GM12878 (cell line): Measurements from ENCODE around the gene MAGIX. TPM values are rescaled to one million over a fixed set of nuclear protein-coding genes. Genes with fewer than 3 reads are reported as not detected.

Experiments used
- ATAC-seq: fragments of 200-7000 bp; cut with Tn5 transposase; 3 replicates; pipeline ENCODE4 v1.9.1; 2020; ENCODE audit warnings: mild to moderate bottlenecking, moderate library complexity
- BruUV-seq: library from RNA; stranded (reverse); fragments of 400-500 nt; replicated peaks from 2 replicates; lab custom pipeline; 2021; lab: Mats Ljungman, UMichigan
- CTCF ChIA-PET: fragments of 300-600 bp; sonication (Branson Sonifier 250); formaldehyde crosslinking; extraction: SDS; loops from one replicate; lab custom pipeline; 2021; ENCODE audit warnings: inconsistent platforms; lab: Yijun Ruan, JAX
- POLR2A ChIA-PET: fragments of 350-600 bp; formaldehyde crosslinking; extraction: SDS; loops from one replicate; lab custom pipeline; 2021; ENCODE audit warnings: inconsistent platforms; lab: Charles Lee
- RAD21 ChIA-PET: fragments of 300-600 bp; sonication (Branson Sonifier 250); formaldehyde crosslinking; loops from one replicate; lab custom pipeline; 2023; ENCODE audit warnings: antibody characterized with exemption; ENCODE audit not compliant: unreplicated experiment; lab: Charles Lee
- SMC1A ChIA-PET: fragments of 300-600 bp; sonication (Branson Sonifier 250); formaldehyde crosslinking; loops from one replicate; lab custom pipeline; 2023; ENCODE audit not compliant: unreplicated experiment, uncharacterized antibody; lab: Charles Lee
- DNase-seq: peaks from one replicate; pipeline ENCODE4 v3.0.0-alpha.2; 2011; ENCODE audit warnings: low read depth, low spot score
- FAIRE-seq: peaks from 3 replicates; lab custom pipeline; 2011; peaks lifted over from hg19 to GRCh38; lab: Jason Lieb, UNC
- H2AFZ ChIP-seq: 2 replicates; pipeline ENCODE4 v1.6.0; 2011; ENCODE audit warnings: low read depth, low read length, control low read depth; ENCODE audit not compliant: control insufficient read depth
- H3K27ac ChIP-seq: 2 replicates; pipeline ENCODE4 v1.5.1; 2011; ENCODE audit warnings: control low read depth; ENCODE audit not compliant: control insufficient read depth, insufficient read depth
- H3K27me3 ChIP-seq, 2 experiments: replicated peaks in 1 of 2; 2 replicates each; pipeline versions ENCODE4 v1.6.0 to v1.6.1; 2011; ENCODE audit warnings: low read length in 1 of 2; ENCODE audit not compliant: control insufficient read depth in 2 of 2, insufficient read depth in 2 of 2
- H3K36me3 ChIP-seq, 2 experiments: 2 replicates each; pipeline ENCODE4 v1.5.1; 2011; ENCODE audit warnings: low read length in 1 of 2; ENCODE audit not compliant: control insufficient read depth in 2 of 2, insufficient read depth in 2 of 2
- H3K4me1 ChIP-seq: 2 replicates; pipeline ENCODE4 v1.6.1; 2011; ENCODE audit warnings: mild to moderate bottlenecking, low read length, moderate library complexity, mixed read lengths; ENCODE audit not compliant: control insufficient read depth, insufficient read depth
- H3K4me2 ChIP-seq: 2 replicates; pipeline ENCODE4 v1.6.0; 2011; ENCODE audit warnings: control low read depth; ENCODE audit not compliant: control insufficient read depth, insufficient read depth
- H3K4me3 ChIP-seq: fragments of 200-600 bp; sonication (generic); 2 replicates; pipeline ENCODE4 v1.5.1; 2016
- H3K79me2 ChIP-seq: 2 replicates; pipeline ENCODE4 v1.6.0; 2011; ENCODE audit warnings: low read length; ENCODE audit not compliant: control insufficient read depth, insufficient read depth
- H3K9ac ChIP-seq: 2 replicates; pipeline ENCODE4 v1.8.0; 2011; ENCODE audit warnings: low read length, control low read depth, mixed read lengths; ENCODE audit not compliant: control insufficient read depth, insufficient read depth
- H3K9me3 ChIP-seq: replicated peaks from 3 replicates; pipeline ENCODE4 v1.5.1; 2011; ENCODE audit warnings: mild to moderate bottlenecking, low read length; ENCODE audit not compliant: control insufficient read depth, insufficient read depth
- H4K20me1 ChIP-seq: 2 replicates; pipeline ENCODE4 v1.6.0; 2011; ENCODE audit not compliant: control insufficient read depth, insufficient read depth
- BMI1 ChIP-seq: fragments of 450-650 bp; IDR thresholded peaks from 2 replicates; pipeline ENCODE4 v1.6.1; 2016; ENCODE audit warnings: mild to moderate bottlenecking, moderate library complexity, borderline replicate concordance
- MEF2A ChIP-seq: IDR thresholded peaks from 2 replicates; pipeline ENCODE4 v1.6.1; 2011; ENCODE audit warnings: low read depth, mild to moderate bottlenecking, low read length, moderate library complexity; ENCODE audit not compliant: insufficient read depth
- POLR2A ChIP-seq: IDR thresholded peaks from 2 replicates; pipeline ENCODE4 v1.6.1; 2011; ENCODE audit warnings: low read depth, mild to moderate bottlenecking, low read length
- POLR2AphosphoS2 ChIP-seq: IDR thresholded peaks from 2 replicates; pipeline ENCODE4 v1.6.1; 2011; ENCODE audit warnings: low read depth, mild to moderate bottlenecking, low read length, improper control_type of control experiment, moderate library complexity
- SREBF1 ChIP-seq: IDR thresholded peaks from 2 replicates; pipeline ENCODE4 v1.6.1; 2012; ENCODE audit warnings: mild to moderate bottlenecking, low read length
- SRF ChIP-seq, 2 experiments: IDR thresholded peaks; 2 replicates each; pipeline ENCODE4 v1.6.1; 2011; ENCODE audit warnings: low read depth in 2 of 2, low read length in 2 of 2, mild to moderate bottlenecking in 1 of 2, moderate library complexity in 1 of 2
- SUZ12 ChIP-seq: fragments of 200-600 bp; sonication (generic); IDR thresholded peaks from one replicate; pipeline ENCODE4 v1.6.1; 2018; ENCODE audit warnings: antibody characterized with exemption, mild to moderate bottlenecking; ENCODE audit not compliant: unreplicated experiment
- ZNF24 ChIP-seq: fragments of 450-650 bp; IDR thresholded peaks from 2 replicates; pipeline ENCODE4 v1.6.1; 2017; ENCODE audit warnings: antibody characterized with exemption, mild to moderate bottlenecking
- WGBS: methylation state at CpG from one replicate; pipeline ENCODE4 v1.1.6; 2016; ENCODE audit warnings: low lambda C conversion rate; ENCODE audit not compliant: insufficient replicate concordance, insufficient coverage; ENCODE audit errors: missing lambda C conversion rate; 5-methylcytosine and 5-hydroxymethylcytosine counted together
- in situ Hi-C: fragments of 300-500 bp; cut with MboI; formaldehyde crosslinking; loops from 9 replicates; pipeline ENCODE4 v1.14.3; 2018; ENCODE audit warnings: mixed read lengths
- intact Hi-C: fragments of 100-400 bp; cut with micrococcal nuclease; formaldehyde crosslinking; loops from one replicate; pipeline ENCODE4 v1.14.2; 2022; ENCODE audit not compliant: unreplicated experiment
- polyA plus RNA-seq, 11 experiments: library from polyadenylated mRNA; depleted of rRNA in 4 of 11; unstranded in 6 of 11; stranded (reverse) in 5 of 11; fragments of >200 nt; fragmentation: Nextera tagmentation in 4 of 11; fragmentation: Illumina TruSeq in 1 of 11; extraction: Ambion mirVana in 4 of 11; extraction: Trizol in 1 of 11; gene quantifications; 1 replicate in 1 of 11; 2 replicates in 10 of 11; pipeline versions ENCODE4 v1.2.1 to v1.2.3, GENCODE V29; 2011 to 2016; ENCODE audit warnings: inconsistent platforms in 2 of 11, missing spikeins in 2 of 11, low read depth in 1 of 11
- total RNA-seq, 4 experiments: library from RNA; depleted of rRNA in 3 of 4; stranded (reverse); fragments of >200 nt in 3 of 4; fragmentation: Illumina TruSeq in 1 of 4; extraction: Trizol in 1 of 4; gene quantifications; 2 replicates each; pipeline versions ENCODE4 v1.2.1 to v1.2.3, GENCODE V29; 2013 to 2021
- TF ChIP-seq, protein P1 (sequence below): fragments of 450-650 bp; IDR thresholded peaks from 2 replicates; pipeline ENCODE4 v1.6.1; 2016; ENCODE audit warnings: mild to moderate bottlenecking, moderate library complexity, borderline replicate concordance
- TF ChIP-seq, protein P2 (sequence below): fragments of 450-650 bp; IDR thresholded peaks from 2 replicates; pipeline ENCODE4 v1.6.1; 2018; ENCODE audit warnings: mild to moderate bottlenecking, low read depth, moderate library complexity; ENCODE audit not compliant: partially characterized antibody
- TF ChIP-seq, protein P3 (sequence below): IDR thresholded peaks from 2 replicates; pipeline ENCODE4 v1.6.1; 2012; ENCODE audit warnings: low read depth, low read length, improper control_type of control experiment

MAGIX gene
- total and polyA plus RNA-seq, 10 of the 15 experiments (the other 5 are each of a cell fraction or from before 2014, with no cell fraction given): 0.03 to 2.5 (median 0.82) TPM

DNA sequence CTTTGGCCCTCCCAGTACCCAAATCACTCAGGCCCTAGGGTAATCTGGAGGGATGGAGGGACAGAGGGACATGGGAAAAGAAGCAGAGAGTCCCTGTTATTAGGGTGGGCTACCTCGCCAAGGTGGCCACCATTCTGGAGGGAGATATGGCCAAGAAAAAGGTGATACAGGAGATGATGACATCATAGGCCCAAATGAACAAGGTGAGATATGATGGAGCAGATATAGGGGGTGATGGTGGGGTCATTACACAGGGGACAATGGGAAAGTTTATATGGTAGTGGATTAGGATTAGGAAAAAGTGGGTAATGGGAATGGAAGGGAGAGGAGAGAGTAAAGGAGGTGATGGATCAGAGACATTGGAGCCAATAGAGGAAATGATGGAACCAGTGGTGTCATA is 50.3 kb downstream of the MAGIX start:
- FAIRE-seq: no peak

More for the DNA sequence above, 50.3 kb downstream of the MAGIX start:
- ATAC-seq: no peak
- 0% methylated on average over 1 of the region's 1 CpG for WGBS
- TF ChIP-seq POLR2A (no peak), SREBF1 (no peak), POLR2AphosphoS2 (no peak), SUZ12 (no peak), BMI1 (no peak), SRF (IDR thresholded peaks at IDR 0.05; ENCODE audit: low read depth in 2 of 2, low read length in 2 of 2) (no peak), ZNF24 (no peak), MEF2A (no peak)
- TF ChIP-seq, protein P1, sequence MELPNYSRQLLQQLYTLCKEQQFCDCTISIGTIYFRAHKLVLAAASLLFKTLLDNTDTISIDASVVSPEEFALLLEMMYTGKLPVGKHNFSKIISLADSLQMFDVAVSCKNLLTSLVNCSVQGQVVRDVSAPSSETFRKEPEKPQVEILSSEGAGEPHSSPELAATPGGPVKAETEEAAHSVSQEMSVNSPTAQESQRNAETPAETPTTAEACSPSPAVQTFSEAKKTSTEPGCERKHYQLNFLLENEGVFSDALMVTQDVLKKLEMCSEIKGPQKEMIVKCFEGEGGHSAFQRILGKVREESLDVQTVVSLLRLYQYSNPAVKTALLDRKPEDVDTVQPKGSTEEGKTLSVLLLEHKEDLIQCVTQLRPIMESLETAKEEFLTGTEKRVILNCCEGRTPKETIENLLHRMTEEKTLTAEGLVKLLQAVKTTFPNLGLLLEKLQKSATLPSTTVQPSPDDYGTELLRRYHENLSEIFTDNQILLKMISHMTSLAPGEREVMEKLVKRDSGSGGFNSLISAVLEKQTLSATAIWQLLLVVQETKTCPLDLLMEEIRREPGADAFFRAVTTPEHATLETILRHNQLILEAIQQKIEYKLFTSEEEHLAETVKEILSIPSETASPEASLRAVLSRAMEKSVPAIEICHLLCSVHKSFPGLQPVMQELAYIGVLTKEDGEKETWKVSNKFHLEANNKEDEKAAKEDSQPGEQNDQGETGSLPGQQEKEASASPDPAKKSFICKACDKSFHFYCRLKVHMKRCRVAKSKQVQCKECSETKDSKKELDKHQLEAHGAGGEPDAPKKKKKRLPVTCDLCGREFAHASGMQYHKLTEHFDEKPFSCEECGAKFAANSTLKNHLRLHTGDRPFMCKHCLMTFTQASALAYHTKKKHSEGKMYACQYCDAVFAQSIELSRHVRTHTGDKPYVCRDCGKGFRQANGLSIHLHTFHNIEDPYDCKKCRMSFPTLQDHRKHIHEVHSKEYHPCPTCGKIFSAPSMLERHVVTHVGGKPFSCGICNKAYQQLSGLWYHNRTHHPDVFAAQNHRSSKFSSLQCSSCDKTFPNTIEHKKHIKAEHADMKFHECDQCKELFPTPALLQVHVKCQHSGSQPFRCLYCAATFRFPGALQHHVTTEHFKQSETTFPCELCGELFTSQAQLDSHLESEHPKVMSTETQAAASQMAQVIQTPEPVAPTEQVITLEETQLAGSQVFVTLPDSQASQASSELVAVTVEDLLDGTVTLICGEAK: no peak
- TF ChIP-seq, protein P2, sequence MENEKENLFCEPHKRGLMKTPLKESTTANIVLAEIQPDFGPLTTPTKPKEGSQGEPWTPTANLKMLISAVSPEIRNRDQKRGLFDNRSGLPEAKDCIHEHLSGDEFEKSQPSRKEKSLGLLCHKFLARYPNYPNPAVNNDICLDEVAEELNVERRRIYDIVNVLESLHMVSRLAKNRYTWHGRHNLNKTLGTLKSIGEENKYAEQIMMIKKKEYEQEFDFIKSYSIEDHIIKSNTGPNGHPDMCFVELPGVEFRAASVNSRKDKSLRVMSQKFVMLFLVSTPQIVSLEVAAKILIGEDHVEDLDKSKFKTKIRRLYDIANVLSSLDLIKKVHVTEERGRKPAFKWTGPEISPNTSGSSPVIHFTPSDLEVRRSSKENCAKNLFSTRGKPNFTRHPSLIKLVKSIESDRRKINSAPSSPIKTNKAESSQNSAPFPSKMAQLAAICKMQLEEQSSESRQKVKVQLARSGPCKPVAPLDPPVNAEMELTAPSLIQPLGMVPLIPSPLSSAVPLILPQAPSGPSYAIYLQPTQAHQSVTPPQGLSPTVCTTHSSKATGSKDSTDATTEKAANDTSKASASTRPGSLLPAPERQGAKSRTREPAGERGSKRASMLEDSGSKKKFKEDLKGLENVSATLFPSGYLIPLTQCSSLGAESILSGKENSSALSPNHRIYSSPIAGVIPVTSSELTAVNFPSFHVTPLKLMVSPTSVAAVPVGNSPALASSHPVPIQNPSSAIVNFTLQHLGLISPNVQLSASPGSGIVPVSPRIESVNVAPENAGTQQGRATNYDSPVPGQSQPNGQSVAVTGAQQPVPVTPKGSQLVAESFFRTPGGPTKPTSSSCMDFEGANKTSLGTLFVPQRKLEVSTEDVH: no peak
- TF ChIP-seq, protein P3, sequence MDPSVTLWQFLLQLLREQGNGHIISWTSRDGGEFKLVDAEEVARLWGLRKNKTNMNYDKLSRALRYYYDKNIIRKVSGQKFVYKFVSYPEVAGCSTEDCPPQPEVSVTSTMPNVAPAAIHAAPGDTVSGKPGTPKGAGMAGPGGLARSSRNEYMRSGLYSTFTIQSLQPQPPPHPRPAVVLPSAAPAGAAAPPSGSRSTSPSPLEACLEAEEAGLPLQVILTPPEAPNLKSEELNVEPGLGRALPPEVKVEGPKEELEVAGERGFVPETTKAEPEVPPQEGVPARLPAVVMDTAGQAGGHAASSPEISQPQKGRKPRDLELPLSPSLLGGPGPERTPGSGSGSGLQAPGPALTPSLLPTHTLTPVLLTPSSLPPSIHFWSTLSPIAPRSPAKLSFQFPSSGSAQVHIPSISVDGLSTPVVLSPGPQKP: no peak
- CTCF ChIA-PET: no interaction called here
- H3K36me3 ChIP-seq: no peaks in the 10 kb centered on the region
- no peak overlapping the region for H2AFZ ChIP-seq
- H3K27me3 ChIP-seq: no peaks in the 10 kb centered on the region
- in situ Hi-C loops (no loop called here), intact Hi-C loops (no loop called here)
- H3K9ac ChIP-seq: no peak overlapping the region
- H3K9me3 ChIP-seq: no peaks in the 10 kb centered on the region
- H3K4me2 ChIP-seq: no peak overlapping the region
- H3K79me2 ChIP-seq: no peaks in the 10 kb centered on the region
- H3K27ac ChIP-seq: no peak overlapping the region
- RAD21 ChIA-PET: no interaction called here
- no TSS peak for BruUV-seq
- H3K4me3 ChIP-seq: no peak overlapping the region
- no peaks in the 10 kb centered on the region for H4K20me1 ChIP-seq
- H3K4me1 ChIP-seq: no peaks in the 10 kb centered on the region
- SMC1A ChIA-PET: no interaction called here
- no peak for DNase-seq
- POLR2A ChIA-PET: no interaction called here
